ENCODE results near the gene CNOT10.
"Not testable (repeated sequence)": the region's sequence is repeated elsewhere in the genome, so short reads cannot be mapped to it uniquely, and the experiment has no call there.

Gene CNOT10

GRCh38 chr3:32757618-32758374 lies 72.8 kb downstream of the CNOT10 start:
- no peak for DNase-seq (ENCODE audit: low read depth)

GRCh38 chr3:32758375-32758753 lies 73.4 kb downstream of the CNOT10 start:
- no peak for DNase-seq (ENCODE audit: low read depth)

- no peak for DNase-seq (ENCODE audit: low read depth)
These were observed 74.4 kb downstream of the CNOT10 start for GRCh38 chr3:32759342-32759741.

- DNase-seq (ENCODE audit: low read depth): no peak
These were observed 79.5 kb downstream of the CNOT10 start for GRCh38 chr3:32764481-32764880.

- DNase-seq (ENCODE audit: low read depth): no peak
These were observed 93.4 kb downstream of the CNOT10 start for GRCh38 chr3:32778389-32778788.

GRCh38 chr3:32780071-32780734 lies 95.2 kb downstream of the CNOT10 start:
- DNase-seq (ENCODE audit: low read depth): no peak

- DNase-seq (ENCODE audit: low read depth): no peak
These were observed 95.8 kb downstream of the CNOT10 start for GRCh38 chr3:32780735-32781210.

- peak; percentile 45 for DNase-seq (ENCODE audit: low read depth)
These were observed 96.4 kb downstream of the CNOT10 start for GRCh38 chr3:32781211-32781968.

GRCh38 chr3:32781969-32782270 lies 96.9 kb downstream of the CNOT10 start:
- DNase-seq (ENCODE audit: low read depth): not testable (repeated sequence)

- no peak for DNase-seq (ENCODE audit: low read depth)
These were observed 97.4 kb downstream of the CNOT10 start for GRCh38 chr3:32782407-32782806.

GRCh38 chr3:32791833-32792232 lies 106.8 kb downstream of the CNOT10 start:
- DNase-seq (ENCODE audit: low read depth): no peak

GRCh38 chr3:32794487-32795308 lies 109.7 kb downstream of the CNOT10 start:
- no peak for DNase-seq (ENCODE audit: low read depth)

- DNase-seq (ENCODE audit: low read depth): not testable (repeated sequence)
These were observed 111.5 kb downstream of the CNOT10 start for GRCh38 chr3:32796384-32796950.

GRCh38 chr3:32797776-32798175 lies 112.8 kb downstream of the CNOT10 start:
- no peak for DNase-seq (ENCODE audit: low read depth)

- not testable (repeated sequence) for DNase-seq (ENCODE audit: low read depth)
These were observed 116.5 kb downstream of the CNOT10 start for GRCh38 chr3:32801440-32801839.

- DNase-seq (ENCODE audit: low read depth): no peak
These were observed 128.2 kb downstream of the CNOT10 start for GRCh38 chr3:32813180-32813579.

- DNase-seq (ENCODE audit: low read depth): no peak
These were observed 129.4 kb downstream of the CNOT10 start for GRCh38 chr3:32814361-32814760.

- no peak for DNase-seq (ENCODE audit: low read depth)
These were observed 131.0 kb downstream of the CNOT10 start for GRCh38 chr3:32815841-32816438.

GRCh38 chr3:32816439-32817256 lies 131.7 kb downstream of the CNOT10 start:
- DNase-seq (ENCODE audit: low read depth): no peak

GRCh38 chr3:32817257-32817557 lies 132.2 kb downstream of the CNOT10 start:
- no peak for DNase-seq (ENCODE audit: low read depth)

Measured in stimulated activated CD8-positive, alpha-beta memory T cell treated with anti-CD3 and anti-CD28 coated beads, Interleukin-12 subunit alpha, Interleukin-12 subunit beta, amount 100 ng/mL, for 4 hours (primary cell).